ENCODE data around the gene FBXO33.

The FBXO33 gene

GRCh38 chr14:39430762-39431415, 1.3 kb downstream of the FBXO33 start:
- DNase-seq (ENCODE audit: low read depth, low spot score): peak; percentile 12

- DNase-seq (ENCODE audit: low read depth, low spot score): no peak
Measured at GRCh38 chr14:39428118-39428517, 4.1 kb downstream of the FBXO33 start.

DNA sequence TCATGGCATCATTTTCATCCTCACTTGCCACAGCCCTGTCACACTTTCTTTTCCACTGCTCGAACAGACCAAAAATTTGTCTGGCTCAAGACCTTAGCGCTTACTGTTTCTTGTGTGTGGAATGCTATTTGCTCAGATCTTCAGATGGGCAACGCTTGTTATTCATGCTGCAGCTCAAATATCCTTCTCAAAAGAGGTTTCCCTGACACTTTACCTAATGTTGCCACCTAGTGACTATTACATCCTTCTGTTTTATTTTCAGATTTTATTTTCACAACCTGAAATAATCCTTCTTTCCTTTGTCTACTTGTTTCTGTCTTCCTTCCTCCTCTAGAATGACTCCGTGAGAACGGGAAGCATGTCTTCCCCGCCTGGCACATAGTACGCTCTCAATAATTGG, 5.6 kb downstream of the FBXO33 start:
- DNase-seq (ENCODE audit: low read depth, low spot score): no peak

GRCh38 chr14:39425947-39426346, 6.3 kb downstream of the FBXO33 start:
- DNase-seq (ENCODE audit: low read depth, low spot score): no peak

- no peak for DNase-seq (ENCODE audit: low read depth, low spot score)
Measured at GRCh38 chr14:39423793-39424192, 8.4 kb downstream of the FBXO33 start.

- no peak for DNase-seq (ENCODE audit: low read depth, low spot score)
Measured at GRCh38 chr14:39422243-39422642, 10.0 kb downstream of the FBXO33 start.

DNA sequence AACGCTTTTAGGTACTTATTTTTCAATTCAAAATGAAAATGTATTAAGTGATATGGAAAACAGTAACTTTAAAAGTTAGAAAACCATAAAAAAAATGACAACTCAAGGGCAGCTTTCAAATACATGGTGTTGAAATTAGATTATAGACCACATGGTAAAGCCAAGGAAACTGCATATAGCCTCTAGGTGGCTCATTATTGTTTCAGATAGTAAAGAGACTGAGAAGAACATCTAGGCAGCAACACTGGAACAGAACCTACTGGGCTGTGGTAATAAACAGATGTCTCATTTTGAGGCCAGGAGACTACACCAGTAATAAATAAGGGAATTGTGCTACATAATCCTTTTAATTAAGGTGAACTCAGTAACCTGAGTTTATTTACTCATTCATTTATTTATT, 13.0 kb downstream of the FBXO33 start:
- DNase-seq (ENCODE audit: low read depth, low spot score): no peak

- peak; percentile 50 for DNase-seq (ENCODE audit: low read depth, low spot score)
Measured at GRCh38 chr14:39417014-39417413, 15.2 kb downstream of the FBXO33 start.

DNA sequence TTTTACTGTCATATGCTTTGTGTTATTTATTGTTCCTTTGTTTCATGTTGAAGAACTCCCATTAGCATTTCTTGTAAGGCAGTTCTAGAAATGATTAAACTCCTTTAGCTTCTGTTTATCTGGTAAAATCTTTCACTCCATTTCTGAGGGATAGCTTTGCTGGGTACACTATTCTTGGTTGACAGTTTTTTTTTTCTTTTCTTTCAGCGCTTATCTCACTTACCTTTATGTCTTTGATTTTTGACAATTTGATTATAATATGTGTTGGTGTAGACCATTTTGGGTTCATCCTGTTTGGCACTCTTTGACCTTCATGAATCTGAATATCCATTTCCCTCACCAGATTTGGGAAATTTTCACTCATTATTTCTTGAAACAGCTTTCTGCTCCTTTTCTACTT, 16.2 kb downstream of the FBXO33 start:
- no peak for DNase-seq (ENCODE audit: low read depth, low spot score)

DNA sequence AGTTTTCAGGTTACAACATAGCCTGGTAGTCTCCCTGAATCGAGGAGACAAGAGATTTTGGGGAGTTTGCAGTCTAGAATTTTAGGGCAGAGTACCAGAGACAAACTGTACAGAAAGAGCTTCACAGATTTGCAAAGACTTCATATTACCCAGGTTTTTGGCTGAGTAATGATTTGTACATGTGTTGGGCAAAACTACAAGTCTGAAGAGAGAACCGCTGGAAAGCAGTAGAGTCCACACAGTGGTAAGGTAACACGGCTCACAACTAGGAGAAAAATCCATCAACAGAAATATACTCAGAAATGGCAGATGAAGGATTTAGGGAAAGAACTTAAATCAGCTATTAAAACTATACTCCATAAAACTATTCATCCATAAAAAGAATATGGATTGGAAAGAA, 25.7 kb downstream of the FBXO33 start:
- no peak for DNase-seq (ENCODE audit: low read depth, low spot score)

- no peak for DNase-seq (ENCODE audit: low read depth, low spot score)
Measured at GRCh38 chr14:39398382-39398781, 33.9 kb downstream of the FBXO33 start.

- no peak for DNase-seq (ENCODE audit: low read depth, low spot score)
Measured at GRCh38 chr14:39396448-39396847, 35.8 kb downstream of the FBXO33 start.

DNA sequence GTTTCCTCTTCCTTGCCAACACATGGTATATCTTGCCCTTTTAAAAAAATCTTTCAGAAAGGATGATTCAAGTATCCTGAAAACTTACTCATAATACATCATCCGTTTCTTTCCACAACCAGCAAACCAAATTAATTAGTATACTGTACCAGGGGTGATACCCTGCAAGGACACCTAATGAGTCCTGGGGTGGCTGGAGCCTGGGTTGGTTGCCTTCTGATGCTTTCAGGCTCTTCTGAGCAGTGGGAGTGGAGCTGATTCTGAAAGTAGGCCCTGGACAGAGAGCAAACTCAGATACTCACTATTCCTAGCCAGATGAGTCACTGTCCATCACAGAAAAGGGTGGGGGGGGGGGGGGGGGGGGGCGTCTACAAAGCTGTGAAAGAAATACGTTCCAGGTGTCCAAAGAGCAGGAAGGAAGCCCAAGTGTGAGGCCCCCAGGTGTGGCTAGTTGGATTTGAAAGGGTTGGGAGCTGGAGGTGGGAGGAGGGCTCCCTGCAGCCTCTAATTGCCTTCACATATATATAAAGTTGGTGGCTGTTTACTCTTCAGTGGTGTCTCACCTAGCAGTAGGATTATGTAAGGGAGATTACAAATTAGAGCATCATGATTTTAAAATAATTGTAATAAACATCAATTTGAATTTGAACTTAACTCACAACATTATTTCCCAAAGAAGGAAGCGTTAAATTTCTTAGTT, 36.5 kb downstream of the FBXO33 start:
- DNase-seq (ENCODE audit: low read depth, low spot score): no peak

GRCh38 chr14:39393289-39393688, 38.9 kb downstream of the FBXO33 start:
- no peak for DNase-seq (ENCODE audit: low read depth, low spot score)

- no peak for DNase-seq (ENCODE audit: low read depth, low spot score)
Measured at GRCh38 chr14:39384177-39384576, 48.1 kb downstream of the FBXO33 start.

DNA sequence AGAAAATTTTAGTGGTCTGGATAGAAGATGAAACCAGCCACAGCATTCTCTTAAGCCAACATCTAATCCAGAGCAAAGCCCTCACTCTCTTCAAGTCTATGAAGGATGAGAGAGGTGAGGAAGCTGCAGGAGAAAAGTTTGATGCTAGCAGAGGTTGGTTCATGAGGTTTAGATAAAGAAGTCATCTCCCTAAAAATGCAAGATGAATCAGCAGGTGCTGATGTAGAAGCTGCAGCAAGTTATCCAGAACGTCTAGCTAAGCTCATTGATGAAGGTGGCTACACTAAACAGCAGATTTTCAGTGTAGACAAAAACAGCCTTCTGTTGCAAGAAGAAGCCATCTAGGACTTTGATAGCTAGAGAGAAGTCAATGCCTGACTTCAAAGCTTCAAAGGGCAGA, 48.5 kb downstream of the FBXO33 start:
- no peak for DNase-seq (ENCODE audit: low read depth, low spot score)

DNA sequence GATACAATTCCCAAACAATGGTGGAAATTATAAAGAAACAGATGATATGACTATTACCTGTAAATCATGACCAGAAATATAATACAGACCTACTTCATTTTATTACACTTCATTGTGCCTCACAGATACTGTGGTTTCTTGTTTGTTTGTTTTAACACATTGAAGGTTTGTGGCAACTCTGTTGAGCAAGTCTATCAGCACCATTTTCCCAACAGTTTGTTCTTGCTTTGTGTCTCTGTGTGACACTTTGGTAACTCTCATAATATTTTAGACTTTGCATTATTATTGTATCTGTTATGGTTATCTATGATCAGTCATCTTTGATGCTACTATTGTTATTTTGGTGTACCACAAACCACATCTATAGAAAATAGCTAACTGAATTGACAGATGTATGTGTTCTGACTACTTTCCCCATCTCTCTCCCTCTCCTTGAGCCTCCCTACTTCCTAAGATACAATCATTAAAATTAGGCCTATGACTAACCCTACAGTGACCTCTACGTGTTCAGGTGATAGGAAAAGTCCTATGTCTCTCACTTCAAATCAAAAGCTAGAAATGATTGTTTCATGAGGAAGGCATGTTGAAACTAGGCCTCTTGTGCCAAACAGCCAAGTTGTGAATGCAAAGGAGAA, 49.1 kb downstream of the FBXO33 start:
- DNase-seq (ENCODE audit: low read depth, low spot score): no peak

DNA sequence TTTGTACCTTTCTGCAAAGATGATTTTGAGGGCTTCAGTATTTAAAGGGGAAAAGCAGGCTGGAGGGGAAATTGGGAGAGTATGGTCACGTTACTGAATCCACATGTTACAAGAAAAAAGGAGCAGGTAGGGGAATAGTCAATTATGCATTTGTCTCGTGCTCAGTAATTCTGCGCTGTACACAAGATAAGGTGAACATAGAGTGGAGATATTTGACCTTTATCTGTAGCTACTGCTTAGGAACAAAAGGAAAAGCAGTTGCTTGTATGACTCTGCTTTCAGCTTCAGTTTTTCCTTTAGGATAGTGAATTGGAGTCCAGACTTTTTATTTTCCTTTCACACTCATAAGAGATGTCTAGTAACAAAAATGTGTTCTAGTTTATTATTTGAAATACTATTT, 49.8 kb downstream of the FBXO33 start:
- no peak for DNase-seq (ENCODE audit: low read depth, low spot score)

GRCh38 chr14:39381366-39381765, 50.9 kb downstream of the FBXO33 start:
- no peak for DNase-seq (ENCODE audit: low read depth, low spot score)

GRCh38 chr14:39376667-39377403, 55.4 kb downstream of the FBXO33 start:
- no peak for DNase-seq (ENCODE audit: low read depth, low spot score)

DNA sequence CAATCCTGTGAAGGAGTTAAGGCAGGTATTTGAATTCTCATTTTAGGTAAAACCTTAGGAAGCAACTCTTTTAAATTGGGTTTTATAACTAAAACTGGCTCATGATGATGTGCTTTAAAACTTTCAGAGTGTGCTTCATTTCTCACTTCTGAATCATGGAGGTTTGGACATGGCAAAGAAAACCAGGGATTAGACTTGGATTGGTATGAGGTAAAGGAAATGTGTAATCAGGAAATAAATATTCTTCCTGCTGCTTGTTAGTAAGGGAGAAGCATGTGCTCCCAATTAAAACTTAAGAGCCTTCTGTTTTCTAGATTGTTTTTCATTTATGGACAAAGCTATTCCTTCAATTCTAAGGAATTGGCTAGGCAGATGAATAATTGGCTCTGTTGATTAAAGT, 57.4 kb downstream of the FBXO33 start:
- DNase-seq (ENCODE audit: low read depth, low spot score): no peak

- no peak for DNase-seq (ENCODE audit: low read depth, low spot score)
Measured at GRCh38 chr14:39372656-39373055, 59.6 kb downstream of the FBXO33 start.
